ENCODE data around the gene ZNF621.
"Not testable (repeated sequence)": the region's sequence is repeated elsewhere in the genome, so short reads cannot be mapped to it uniquely, and the experiment has no call there.

The ZNF621 gene

GRCh38 chr3:40532252-40532651 is 7.5 kb downstream of the ZNF621 start:
- in situ Hi-C loops (cut with MboI; ENCODE audit: low sequenced_read_pairs), result no loop called here

GRCh38 chr3:40534283-40534682 is 9.5 kb downstream of the ZNF621 start:
- in situ Hi-C loops (cut with MboI; ENCODE audit: low sequenced_read_pairs), result no loop called here

DNA sequence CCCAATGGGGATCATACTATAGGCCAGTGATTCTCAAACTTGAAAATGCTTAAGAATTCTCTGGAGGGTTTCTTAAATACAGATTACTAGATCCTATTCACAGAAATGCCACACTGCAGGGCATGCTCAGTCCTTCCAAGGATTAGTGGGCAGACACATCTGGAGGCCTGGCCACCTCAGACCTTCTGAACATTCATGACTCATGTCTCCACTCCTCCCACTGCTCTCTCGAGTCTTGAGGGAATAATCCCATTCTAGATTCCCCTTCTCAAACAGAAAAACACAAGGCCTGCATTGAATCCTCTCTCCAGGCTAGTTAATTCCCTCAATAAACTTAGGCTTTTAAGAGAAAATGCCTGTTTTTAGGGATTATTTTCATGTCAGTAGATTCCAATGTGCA is 22.1 kb downstream of the ZNF621 start:
- in situ Hi-C loops (cut with MboI; ENCODE audit: low sequenced_read_pairs), result no loop called here

DNA sequence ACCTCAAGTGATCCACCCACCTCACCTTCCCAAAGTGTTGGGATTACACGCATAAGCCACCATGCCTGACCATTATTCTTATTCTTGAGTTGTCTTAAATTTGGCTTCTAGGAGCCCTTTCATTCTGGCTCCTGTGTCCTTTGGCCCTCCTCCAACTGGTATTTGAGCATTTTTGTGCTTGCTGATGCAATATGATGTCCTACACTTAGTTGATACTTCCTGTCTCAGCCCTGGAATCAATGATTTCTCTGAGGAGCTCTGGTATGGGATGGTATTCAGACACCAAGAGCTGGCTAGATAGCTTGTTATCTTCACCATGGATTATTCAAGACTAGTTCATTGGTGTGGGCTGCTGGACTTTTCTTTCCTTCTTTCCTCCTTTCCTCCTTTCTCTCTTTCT is 25.4 kb downstream of the ZNF621 start:
- in situ Hi-C loops (cut with MboI; ENCODE audit: low sequenced_read_pairs), result no loop called here

DNA sequence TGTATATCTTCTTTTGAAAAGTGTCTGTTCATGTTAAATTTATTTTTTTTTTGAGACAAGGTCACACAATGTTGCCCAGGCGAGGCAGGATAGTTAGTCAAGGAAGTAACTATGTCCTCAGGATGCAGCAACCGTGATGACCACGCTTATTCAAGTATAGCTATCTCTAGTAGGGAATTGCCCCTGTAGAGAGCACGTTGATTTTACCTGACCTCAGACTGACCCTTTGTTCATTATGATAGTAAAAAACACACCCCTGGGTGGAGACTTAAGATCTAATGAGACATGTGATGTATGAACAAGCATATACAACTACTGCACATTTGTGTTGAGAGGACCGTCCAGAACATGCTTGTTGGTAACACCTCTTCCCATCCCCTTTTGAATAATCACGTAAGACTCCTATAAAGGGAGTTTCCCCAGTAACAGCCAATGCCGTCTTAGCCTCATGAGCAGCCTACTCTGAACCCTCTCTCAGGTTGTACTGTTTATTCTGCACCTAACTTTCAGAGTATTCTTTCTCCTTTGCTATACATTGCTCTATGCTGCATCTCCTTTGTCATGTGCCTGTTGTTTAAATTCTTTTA is 32.9 kb downstream of the ZNF621 start:
- in situ Hi-C loops (cut with MboI; ENCODE audit: low sequenced_read_pairs), result no loop called here

GRCh38 chr3:40562482-40562881 is 37.7 kb downstream of the ZNF621 start:
- in situ Hi-C loops (cut with MboI; ENCODE audit: low sequenced_read_pairs), result not testable (repeated sequence)

- in situ Hi-C loops (cut with MboI; ENCODE audit: low sequenced_read_pairs), result not testable (repeated sequence)
Observed at GRCh38 chr3:40565629-40566028, 40.9 kb downstream of the ZNF621 start.

GRCh38 chr3:40566694-40567093 is 41.9 kb downstream of the ZNF621 start:
- in situ Hi-C loops (cut with MboI; ENCODE audit: low sequenced_read_pairs), result no loop called here

- in situ Hi-C loops (cut with MboI; ENCODE audit: low sequenced_read_pairs), result no loop called here
Observed at GRCh38 chr3:40572588-40572987, 47.8 kb downstream of the ZNF621 start.

DNA sequence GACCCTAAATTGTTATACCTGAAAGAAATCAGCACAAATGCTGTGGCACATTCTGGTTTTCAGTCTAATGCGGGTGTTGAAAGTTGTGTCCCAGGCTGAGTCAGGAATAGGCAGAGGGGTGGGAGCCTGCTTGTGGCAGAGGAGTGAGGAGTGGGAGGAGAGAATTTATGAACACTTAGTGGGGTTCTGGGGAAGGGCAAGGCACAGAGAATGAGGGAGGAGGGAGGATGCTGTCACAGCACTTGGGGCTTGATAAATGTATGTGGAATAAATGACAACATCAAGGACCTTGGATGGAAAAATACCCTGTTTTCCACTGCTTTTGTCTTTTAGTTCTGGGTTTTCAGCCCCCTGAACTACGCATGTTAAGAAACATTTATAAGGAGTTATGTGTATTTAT is 49.3 kb downstream of the ZNF621 start:
- in situ Hi-C loops (cut with MboI; ENCODE audit: low sequenced_read_pairs), result no loop called here

GRCh38 chr3:40574661-40575060 is 49.9 kb downstream of the ZNF621 start:
- in situ Hi-C loops (cut with MboI; ENCODE audit: low sequenced_read_pairs), result loop anchor here (25.0 kb wide), 1 partner anchor 1288 kb away; no protein-coding TSS in a partner anchor

GRCh38 chr3:40576396-40576795 is 51.6 kb downstream of the ZNF621 start:
- in situ Hi-C loops (cut with MboI; ENCODE audit: low sequenced_read_pairs), result loop anchor here (25.0 kb wide), 1 partner anchor 1286 kb away; no protein-coding TSS in a partner anchor

DNA sequence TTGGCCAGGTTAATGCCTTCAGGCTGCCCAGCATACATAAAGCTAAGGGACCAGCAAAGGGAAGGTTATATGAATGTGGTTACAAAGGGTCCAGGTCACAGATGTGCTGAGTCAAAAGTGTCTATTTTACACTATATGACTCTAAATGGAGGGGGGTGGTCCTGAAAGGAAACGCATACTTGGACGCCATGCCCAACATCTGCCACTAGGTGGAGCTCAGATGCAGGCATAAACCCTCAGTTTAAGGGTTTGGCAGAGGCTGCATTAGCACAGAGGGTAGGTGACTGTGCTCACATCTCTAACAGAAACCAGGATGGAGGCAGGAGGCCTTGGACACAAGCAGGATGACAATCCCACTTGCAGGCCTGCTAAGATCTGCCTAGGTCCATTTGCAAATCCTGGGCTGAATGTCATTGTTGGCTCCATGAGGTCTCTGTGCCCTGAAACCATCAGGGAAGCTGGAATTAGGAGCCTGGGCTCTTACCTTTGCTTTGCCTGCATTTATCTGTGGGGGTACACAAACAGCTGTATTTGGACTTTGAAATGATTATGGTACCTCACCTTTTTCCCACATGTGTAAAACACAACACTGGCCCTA is 55.8 kb downstream of the ZNF621 start:
- in situ Hi-C loops (cut with MboI; ENCODE audit: low sequenced_read_pairs), result loop anchor here (25.0 kb wide), 1 partner anchor 1282 kb away; no protein-coding TSS in a partner anchor

DNA sequence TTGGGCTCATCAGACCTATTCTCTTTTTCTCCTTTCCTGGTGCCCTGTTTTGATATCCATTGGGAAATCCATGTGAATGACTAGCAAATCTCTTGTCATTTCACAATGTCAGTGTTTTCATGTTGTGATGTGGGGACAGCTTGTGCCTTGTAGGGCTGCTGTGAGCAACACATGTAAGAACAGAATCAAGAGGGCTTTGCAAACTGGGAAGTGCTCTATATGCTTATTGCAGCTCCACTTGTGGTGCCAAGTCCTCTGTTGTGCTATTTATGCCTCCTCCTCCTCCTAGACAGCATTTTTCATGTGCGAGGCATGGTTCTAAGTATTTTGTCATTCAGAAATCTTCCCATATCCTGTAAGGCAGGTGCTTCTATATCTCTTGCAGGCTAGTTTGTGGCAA is 56.4 kb downstream of the ZNF621 start:
- in situ Hi-C loops (cut with MboI; ENCODE audit: low sequenced_read_pairs), result loop anchor here (25.0 kb wide), 1 partner anchor 1281 kb away; no protein-coding TSS in a partner anchor

GRCh38 chr3:40582401-40583027 is 57.8 kb downstream of the ZNF621 start:
- in situ Hi-C loops (cut with MboI; ENCODE audit: low sequenced_read_pairs), result loop anchor here (25.0 kb wide), 1 partner anchor 1280 kb away; no protein-coding TSS in a partner anchor

DNA sequence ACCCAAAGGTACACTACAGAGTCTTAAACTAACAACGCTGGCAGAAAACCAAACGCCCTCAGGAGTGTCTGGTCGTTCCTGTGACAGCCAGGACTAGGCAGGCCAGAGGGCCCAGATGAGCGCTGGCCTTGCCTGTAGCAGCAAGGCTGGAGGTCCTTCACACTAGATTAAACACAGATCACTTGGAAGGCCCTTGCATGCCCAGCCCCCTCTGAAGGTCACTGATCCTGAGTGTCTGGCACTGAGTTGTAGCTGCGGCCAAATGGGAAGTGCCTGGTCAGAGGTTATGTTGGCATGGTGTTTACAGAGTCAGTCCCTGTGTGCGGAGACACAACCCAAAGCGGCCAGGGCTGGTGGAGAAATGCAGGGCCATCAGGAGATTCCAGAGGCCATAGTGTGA is 58.9 kb downstream of the ZNF621 start:
- in situ Hi-C loops (cut with MboI; ENCODE audit: low sequenced_read_pairs), result loop anchor here (25.0 kb wide), 1 partner anchor 1279 kb away; no protein-coding TSS in a partner anchor

DNA sequence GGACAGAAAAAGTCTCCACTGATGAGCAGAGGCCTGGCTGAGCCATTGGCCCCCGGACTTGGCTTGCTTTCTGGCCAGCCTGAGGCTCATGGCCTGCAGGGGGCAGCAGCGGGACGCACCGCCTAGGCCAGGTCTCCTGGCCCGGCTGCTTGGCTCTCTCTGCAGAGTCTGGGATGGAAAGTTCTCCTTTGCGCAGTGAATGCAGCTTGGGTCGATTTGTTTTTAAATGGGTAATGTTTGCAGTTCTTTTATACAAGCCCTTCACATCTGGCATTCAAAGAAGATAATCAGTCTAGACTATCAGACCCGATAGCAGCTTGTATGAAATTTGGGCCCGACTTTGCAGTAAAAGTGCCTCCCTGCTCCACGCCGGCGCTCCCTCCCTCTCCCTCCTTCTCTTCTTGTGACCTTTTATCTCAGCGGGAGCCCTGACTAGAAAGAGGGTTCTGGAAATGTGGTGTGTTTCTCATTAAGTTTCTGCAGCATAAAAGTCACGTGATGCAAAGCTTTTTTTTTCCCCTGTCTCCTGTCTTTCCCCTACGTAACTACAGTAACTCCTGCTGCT is 59.9 kb downstream of the ZNF621 start:
- in situ Hi-C loops (cut with MboI; ENCODE audit: low sequenced_read_pairs), result loop anchor here (25.0 kb wide), 1 partner anchor 1278 kb away; no protein-coding TSS in a partner anchor

DNA sequence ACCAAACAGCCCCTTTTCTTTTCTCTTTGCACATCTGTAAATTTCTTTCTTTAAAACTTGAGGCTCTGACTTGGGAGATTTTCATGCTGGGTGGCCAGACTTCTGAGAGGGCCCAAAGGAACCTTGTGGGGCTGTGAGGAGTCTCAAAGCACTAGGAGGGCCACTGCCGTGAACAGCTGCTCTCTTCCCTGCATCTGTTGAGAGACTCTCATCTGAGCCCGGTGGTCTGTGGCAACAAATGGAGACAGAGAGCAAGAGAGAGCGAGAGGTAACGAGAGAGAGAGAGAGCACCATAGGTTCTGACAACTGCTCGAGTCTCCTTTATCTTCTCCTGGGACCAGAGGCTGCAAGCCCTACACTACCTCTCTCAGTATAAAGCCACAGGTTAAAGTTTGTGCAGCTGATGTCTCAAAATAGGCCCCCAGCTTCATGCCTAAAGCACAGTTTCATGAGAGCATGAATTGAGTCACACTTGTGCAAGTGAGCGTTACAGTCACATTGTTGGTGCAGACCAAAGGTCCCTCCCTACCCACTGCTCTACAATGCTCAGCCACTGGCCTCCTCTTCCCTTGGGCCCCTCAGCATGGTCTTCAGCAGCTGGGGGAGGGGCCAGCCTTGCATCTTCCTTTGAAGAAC is 60.7 kb downstream of the ZNF621 start:
- in situ Hi-C loops (cut with MboI; ENCODE audit: low sequenced_read_pairs), result loop anchor here (25.0 kb wide), 1 partner anchor 1277 kb away; no protein-coding TSS in a partner anchor

DNA sequence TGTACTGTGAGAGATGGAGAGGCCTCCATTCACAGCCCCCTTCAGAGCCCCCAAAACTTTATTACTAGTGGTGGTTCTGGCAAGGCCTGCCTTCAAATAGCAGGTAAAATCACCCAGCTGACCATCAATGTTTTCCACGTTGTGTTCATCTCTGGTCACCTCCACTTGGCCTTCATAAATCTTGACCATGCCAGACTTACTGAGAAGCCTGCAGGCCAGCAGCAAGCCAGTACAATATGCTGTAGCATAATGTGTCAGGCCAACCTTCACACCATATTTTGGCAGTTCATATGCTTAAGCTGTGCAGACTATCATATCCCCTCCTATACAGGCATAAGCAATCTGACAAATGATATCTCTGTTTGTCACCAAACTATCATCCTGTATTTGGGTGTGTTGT is 62.1 kb downstream of the ZNF621 start:
- in situ Hi-C loops (cut with MboI; ENCODE audit: low sequenced_read_pairs), result loop anchor here (25.0 kb wide), 1 partner anchor 1275 kb away; no protein-coding TSS in a partner anchor

- in situ Hi-C loops (cut with MboI; ENCODE audit: low sequenced_read_pairs), result loop anchor here (25.0 kb wide), 1 partner anchor 1274 kb away; no protein-coding TSS in a partner anchor
Observed at GRCh38 chr3:40588406-40588805, 63.6 kb downstream of the ZNF621 start.
